ENCODE measurements around the gene PGAP3. TPM values are rescaled to one million over a fixed set of nuclear protein-coding genes. Genes with fewer than 3 reads are reported as not detected.

Gene PGAP3
- total RNA-seq, 1 donor from 2014 or later: 24.9 TPM

DNA sequence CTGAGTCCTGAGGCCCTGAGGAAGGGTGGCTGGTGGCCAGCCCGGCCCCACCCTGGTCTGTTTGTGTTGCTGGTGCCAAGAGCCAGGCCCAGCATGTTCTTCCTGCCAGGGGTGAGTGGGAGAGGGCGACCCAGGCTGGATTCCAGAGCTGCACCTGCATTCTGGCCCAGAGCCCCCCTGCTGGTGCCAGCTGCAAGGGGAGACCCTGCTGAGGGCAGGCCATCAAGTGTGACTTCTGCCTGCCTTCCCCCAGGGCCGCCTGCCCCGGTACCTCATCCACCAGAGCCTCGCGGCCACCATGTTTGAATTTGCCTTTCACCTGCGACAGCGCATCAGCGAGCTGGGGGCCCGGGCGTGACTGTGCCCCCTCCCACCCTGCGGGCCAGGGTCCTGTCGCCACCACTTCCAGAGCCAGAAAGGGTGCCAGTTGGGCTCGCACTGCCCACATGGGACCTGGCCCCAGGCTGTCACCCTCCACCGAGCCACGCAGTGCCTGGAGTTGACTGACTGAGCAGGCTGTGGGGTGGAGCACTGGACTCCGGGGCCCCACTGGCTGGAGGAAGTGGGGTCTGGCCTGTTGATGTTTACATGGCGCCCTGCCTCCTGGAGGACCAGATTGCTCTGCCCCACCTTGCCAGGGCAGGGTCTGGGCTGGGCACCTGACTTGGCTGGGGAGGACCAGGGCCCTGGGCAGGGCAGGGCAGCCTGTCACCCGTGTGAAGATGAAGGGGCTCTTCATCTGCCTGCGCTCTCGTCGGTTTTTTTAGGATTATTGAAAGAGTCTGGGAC, 25.1 kb downstream of the PGAP3 start:
- no peak overlapping the region for H3K27ac Mint-ChIP-seq (ENCODE audit: unreplicated experiment)
- TF ChIP-seq CTCF (IDR thresholded peaks at IDR 0.05): no peak
- H3K4me3 Mint-ChIP-seq (ENCODE audit: unreplicated experiment): no peak overlapping the region
- H3K36me3 Mint-ChIP-seq (ENCODE audit: low read depth): peaks cover 5% of the 10 kb centered on the region
- H3K27me3 Mint-ChIP-seq (ENCODE audit: low read depth): peaks cover 3% of the 10 kb centered on the region
- no peak for DNase-seq (ENCODE audit: low spot score)
- no peaks in the 10 kb centered on the region for H3K9me3 Mint-ChIP-seq (ENCODE audit: low read depth)
- H3K4me1 Mint-ChIP-seq (ENCODE audit: low read depth): peaks cover 34% of the 10 kb centered on the region

DNA sequence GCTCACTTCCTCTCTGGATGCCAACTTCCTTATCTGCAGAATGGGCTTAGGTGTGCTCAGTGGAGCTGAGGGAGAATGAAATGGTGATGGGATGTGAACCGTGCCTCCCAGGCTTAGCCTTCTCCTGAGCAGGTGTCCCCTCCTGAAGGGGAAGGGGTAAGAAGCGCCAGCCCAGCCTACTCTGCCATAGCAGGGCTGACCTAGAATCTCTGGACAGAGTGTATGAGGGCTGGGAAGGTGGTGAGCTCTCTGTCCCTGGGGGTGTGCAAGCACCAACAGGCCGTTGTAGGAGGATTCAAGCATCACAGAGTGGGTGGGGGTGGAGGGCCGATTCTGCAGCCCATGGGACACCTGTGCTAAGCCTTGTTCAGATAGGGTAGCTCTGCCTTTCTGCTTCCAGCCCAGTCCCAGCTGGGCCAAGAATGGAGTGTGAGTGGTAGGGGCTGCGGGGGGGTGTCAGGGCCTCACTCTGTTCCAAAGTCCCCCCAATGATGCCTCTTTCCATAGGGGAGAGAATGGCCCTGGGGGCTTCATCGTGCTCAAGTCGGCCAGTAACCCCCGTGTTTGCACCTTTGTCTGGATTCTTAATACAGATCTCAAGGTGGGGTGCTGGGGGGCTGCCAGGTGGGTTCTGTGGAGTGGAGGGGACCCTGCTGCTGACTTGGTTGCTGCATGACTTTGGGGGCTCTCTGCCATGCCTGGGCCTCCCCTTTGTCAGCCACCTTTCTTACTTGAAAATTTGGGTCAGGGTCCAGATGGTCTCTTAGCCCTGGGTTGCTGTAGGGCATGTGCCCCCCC, 25.9 kb downstream of the PGAP3 start:
- DNase-seq (ENCODE audit: low spot score): no peak
- TF ChIP-seq CTCF (IDR thresholded peaks at IDR 0.05): no peak
- H3K27ac Mint-ChIP-seq (ENCODE audit: unreplicated experiment): no peak overlapping the region

GRCh38 chr17:39660397-39661385, 27.2 kb downstream of the PGAP3 start:
- TF ChIP-seq CTCF (IDR thresholded peaks at IDR 0.05): no peak
- peak overlapping the region; percentile 61 for H3K27ac Mint-ChIP-seq (ENCODE audit: unreplicated experiment)
- no peaks in the 10 kb centered on the region for H3K9me3 Mint-ChIP-seq (ENCODE audit: low read depth)

More for the DNA sequence above, 25.9 kb downstream of the PGAP3 start:
- Mint-ChIP-seq H3K9me3 (ENCODE audit: low read depth) (no peaks in the 10 kb centered on the region), H3K36me3 (ENCODE audit: low read depth) (peaks cover 5% of the 10 kb centered on the region), H3K4me3 (ENCODE audit: unreplicated experiment) (no peak overlapping the region), H3K4me1 (ENCODE audit: low read depth) (peaks cover 32% of the 10 kb centered on the region), H3K27me3 (ENCODE audit: low read depth) (peaks cover 2% of the 10 kb centered on the region)

DNA sequence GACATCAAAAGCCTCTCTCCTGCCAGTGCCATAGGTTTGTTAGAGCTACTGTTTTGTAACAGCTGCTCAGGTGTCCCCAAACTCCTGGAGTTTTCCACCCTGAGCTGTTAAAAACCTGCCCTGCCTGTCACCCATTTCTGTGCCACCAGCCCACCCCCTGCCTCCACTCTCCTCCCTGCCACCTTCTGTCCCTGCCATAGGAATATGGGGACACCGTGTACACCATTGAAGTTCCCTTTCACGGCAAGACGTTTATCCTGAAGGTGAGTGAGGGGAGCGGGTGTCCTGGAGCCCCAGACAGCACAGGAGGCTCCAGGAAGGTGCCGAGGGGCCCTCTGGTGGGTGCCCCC, 27.9 kb downstream of the PGAP3 start:
- no peaks in the 10 kb centered on the region for H3K9me3 Mint-ChIP-seq (ENCODE audit: low read depth)
- TF ChIP-seq CTCF (IDR thresholded peaks at IDR 0.05): no peak
- peaks cover 14% of the 10 kb centered on the region for H3K4me1 Mint-ChIP-seq (ENCODE audit: low read depth)
- no peak overlapping the region for H3K4me3 Mint-ChIP-seq (ENCODE audit: unreplicated experiment)
- peaks cover 5% of the 10 kb centered on the region for H3K36me3 Mint-ChIP-seq (ENCODE audit: low read depth)
- H3K27me3 Mint-ChIP-seq (ENCODE audit: low read depth): no peaks in the 10 kb centered on the region
- no peak overlapping the region for H3K27ac Mint-ChIP-seq (ENCODE audit: unreplicated experiment)
- no peak for DNase-seq (ENCODE audit: low spot score)

More at GRCh38 chr17:39660397-39661385, 27.2 kb downstream of the PGAP3 start:
- H3K36me3 Mint-ChIP-seq (ENCODE audit: low read depth): peaks cover 5% of the 10 kb centered on the region
- peaks cover 19% of the 10 kb centered on the region for H3K4me1 Mint-ChIP-seq (ENCODE audit: low read depth)
- H3K4me3 Mint-ChIP-seq (ENCODE audit: unreplicated experiment): no peak overlapping the region
- no peak for DNase-seq (ENCODE audit: low spot score)
- H3K27me3 Mint-ChIP-seq (ENCODE audit: low read depth): no peaks in the 10 kb centered on the region

Data from chondrocyte (in vitro differentiated cells).